K562 (cell line): ENCODE data around the gene MAPK8IP1. TPM values are rescaled to one million over a fixed set of nuclear protein-coding genes. Genes with fewer than 3 reads are reported as not detected.
A peak's percentile ranks its signal among the peaks of the same experiment; 100 is the strongest.

Experiments used
- ATAC-seq: fragments of 200-7000 bp; cut with Tn5 transposase; 3 replicates; pipeline ENCODE4 v1.9.1; 2020; ENCODE audit warnings: moderate library complexity
- BruUV-seq: library from RNA; stranded (reverse); fragments of 400-500 nt; replicated peaks from 2 replicates; lab custom pipeline; 2021; lab: Mats Ljungman, UMichigan
- CTCF ChIA-PET: fragments of 300-600 bp; formaldehyde crosslinking; extraction: SDS; loops from one replicate; lab custom pipeline; 2021; ENCODE audit warnings: low intra/inter-chr PET ratio; lab: Yijun Ruan, JAX
- POLR2A ChIA-PET: fragments of 300-600, 350-650 bp; sonication (Branson Sonifier 250); formaldehyde crosslinking; extraction: SDS; loops from one replicate; lab custom pipeline; 2021; ENCODE audit warnings: antibody characterized with exemption, inconsistent platforms; lab: Yijun Ruan, JAX
- DNase-seq, 4 experiments: peaks; one replicate each; pipeline versions ENCODE4 v3.0.0 to v3.0.0-alpha.2; 2011 to 2018; ENCODE audit warnings: low spot score in 3 of 4, mixed read lengths in 3 of 4; ENCODE audit errors: extremely low read depth in 1 of 4
- FAIRE-seq: peaks from 2 replicates; lab custom pipeline; 2011; peaks lifted over from hg19 to GRCh38; lab: Jason Lieb, UNC
- H2AFZ ChIP-seq: 2 replicates; pipeline ENCODE4 v1.6.0; 2011; ENCODE audit warnings: low read depth, low read length, control low read depth, inconsistent platforms
- H3K27ac ChIP-seq: fragments of 200-600 bp; 3 replicates; pipeline ENCODE4 v1.8.0; 2011; ENCODE audit warnings: low read depth, mild to moderate bottlenecking, control low read depth, inconsistent platforms, low read length, moderate library complexity, mixed read lengths; ENCODE audit errors: extremely low read depth
- H3K27me3 ChIP-seq, 2 experiments: fragments of 300-600 bp in 1 of 2; 2 replicates in 1 of 2; 3 replicates in 1 of 2; pipeline versions ENCODE4 v1.6.0 to v1.8.0; 2011; ENCODE audit warnings: inconsistent platforms in 2 of 2, low read length in 2 of 2, mild to moderate bottlenecking in 1 of 2, mixed read lengths in 1 of 2, moderate library complexity in 1 of 2; ENCODE audit not compliant: control insufficient read depth in 2 of 2, insufficient read depth in 2 of 2
- H3K36me3 ChIP-seq: fragments of 300-600 bp; 3 replicates; pipeline ENCODE4 v1.8.0; 2011; ENCODE audit warnings: mild to moderate bottlenecking, low read length, inconsistent platforms; ENCODE audit not compliant: control insufficient read depth, insufficient read depth
- H3K4me1 ChIP-seq, 2 experiments: fragments of 200-600 bp in 1 of 2; replicated peaks in 1 of 2; 2 replicates in 1 of 2; 3 replicates in 1 of 2; pipeline versions ENCODE4 v1.5.1 to v1.8.0; 2011; ENCODE audit warnings: inconsistent platforms in 2 of 2, low read length in 2 of 2, mild to moderate bottlenecking in 1 of 2, mixed read lengths in 1 of 2, moderate library complexity in 1 of 2; ENCODE audit not compliant: control insufficient read depth in 2 of 2, insufficient read depth in 2 of 2
- H3K4me2 ChIP-seq: 2 replicates; pipeline ENCODE4 v1.6.1; 2011; ENCODE audit warnings: low read length, control low read depth, inconsistent platforms, mixed read lengths; ENCODE audit not compliant: insufficient read depth
- H3K4me3 ChIP-seq: fragments of 200-600 bp; sonication (generic), shearing (Covaris generic); 2 replicates; pipeline ENCODE4 v1.5.1; 2016; ENCODE audit warnings: control low read depth, inconsistent platforms
- H3K79me2 ChIP-seq: fragments of 200-600 bp; 3 replicates; pipeline ENCODE4 v1.8.0; 2011; ENCODE audit warnings: low read length, inconsistent platforms; ENCODE audit not compliant: control insufficient read depth, insufficient read depth
- H3K9ac ChIP-seq, 2 experiments: 2 replicates each; pipeline versions ENCODE4 v1.6.0 to v1.6.1; 2011; ENCODE audit warnings: low read depth in 2 of 2, low read length in 2 of 2, control low read depth in 1 of 2, inconsistent platforms in 1 of 2, mild to moderate bottlenecking in 1 of 2, mixed read lengths in 1 of 2; ENCODE audit not compliant: insufficient read depth in 1 of 2
- H3K9me1 ChIP-seq: one replicate; pipeline ENCODE4 v1.6.0; 2011; ENCODE audit warnings: inconsistent platforms, mild to moderate bottlenecking, low read length, moderate library complexity; ENCODE audit not compliant: control insufficient read depth, insufficient read depth
- H3K9me3 ChIP-seq: replicated peaks from 2 replicates; pipeline ENCODE4 v1.5.1; 2011; ENCODE audit warnings: low read depth, low read length, inconsistent platforms; ENCODE audit not compliant: control insufficient read depth, insufficient read depth
- H4K20me1 ChIP-seq: replicated peaks from 2 replicates; pipeline ENCODE4 v1.6.1; 2011; ENCODE audit warnings: low read length, inconsistent platforms, mixed read lengths; ENCODE audit not compliant: control insufficient read depth, insufficient read depth
- ARID2 ChIP-seq: fragments of 450-650 bp; IDR thresholded peaks from 2 replicates; pipeline ENCODE4 v1.6.1; 2017; ENCODE audit warnings: antibody characterized with exemption, mild to moderate bottlenecking
- CGGBP1 ChIP-seq: fragments of 250-450 bp; sonication (Bioruptor Pico); IDR thresholded peaks from 2 replicates; pipeline ENCODE4 v1.9.0; 2021; ENCODE audit warnings: mild to moderate bottlenecking
- CREM ChIP-seq: IDR thresholded peaks from 2 replicates; pipeline ENCODE4 v1.6.1; 2014; ENCODE audit warnings: antibody characterized with exemption, low read depth
- HSF4 ChIP-seq: fragments of 250-450 bp; sonication (Bioruptor Pico); IDR thresholded peaks from 2 replicates; pipeline ENCODE4 v2.1.2; 2022; ENCODE audit warnings: mild to moderate bottlenecking, moderate library complexity, borderline replicate concordance
- KDM4B ChIP-seq, 2 experiments: fragments of 450-650 bp in 1 of 2; sonication (generic) in 1 of 2; IDR thresholded peaks; 2 replicates each; pipeline ENCODE4 v1.6.1; 2016 to 2017; ENCODE audit warnings: borderline replicate concordance in 2 of 2, antibody characterized with exemption in 1 of 2, low read depth in 1 of 2, mild to moderate bottlenecking in 1 of 2
- NBN ChIP-seq: fragments of 450-650 bp; IDR thresholded peaks from 2 replicates; pipeline ENCODE4 v1.6.1; 2016; ENCODE audit warnings: low read depth, mild to moderate bottlenecking
- PCBP2 ChIP-seq: fragments of 200-400 bp; formaldehyde crosslinking; IDR thresholded peaks from 2 replicates; pipeline ENCODE4 v1.6.1; 2018; ENCODE audit warnings: low read length, low read depth, mild to moderate bottlenecking, moderate library complexity; ENCODE audit not compliant: poor library complexity, severe bottlenecking
- POLR2AphosphoS5 ChIP-seq: IDR thresholded peaks from 2 replicates; pipeline ENCODE4 v1.6.1; 2011; ENCODE audit warnings: mild to moderate bottlenecking, low read depth, low read length, moderate library complexity; ENCODE audit not compliant: control insufficient read depth, insufficient read depth
- RBBP5 ChIP-seq: fragments of 200-600 bp; sonication (generic); IDR thresholded peaks from 2 replicates; pipeline ENCODE4 v1.6.1; 2012; ENCODE audit warnings: borderline replicate concordance, mild to moderate bottlenecking, low read length, control low read depth, inconsistent platforms; ENCODE audit not compliant: insufficient read depth, poor library complexity, severe bottlenecking
- SIN3A ChIP-seq, 2 experiments: fragments of 150-350 bp in 1 of 2; IDR thresholded peaks; 2 replicates each; pipeline ENCODE4 v1.6.1; 2011 to 2016; ENCODE audit warnings: borderline replicate concordance in 2 of 2, low read depth in 2 of 2, low read length in 2 of 2, mild to moderate bottlenecking in 2 of 2, moderate library complexity in 2 of 2; ENCODE audit not compliant: control insufficient read depth in 1 of 2
- SUPT5H ChIP-seq: fragments of 450-650 bp; IDR thresholded peaks from 2 replicates; pipeline ENCODE4 v1.6.1; 2016
- ZNF282 ChIP-seq: sonication (generic); formaldehyde crosslinking; IDR thresholded peaks from 2 replicates; pipeline ENCODE4 v1.8.1; 2023; ENCODE audit warnings: missing genetic modification reagents
- WGBS: fragments of 100-300 bp; shearing (Covaris generic); methylation state at CpG from one replicate; pipeline ENCODE4 v1.1.6; 2016; ENCODE audit warnings: low coverage, mixed read lengths; ENCODE audit not compliant: insufficient coverage; ENCODE audit errors: missing lambda C conversion rate; 5-methylcytosine and 5-hydroxymethylcytosine counted together
- in situ Hi-C: fragments of 300-500 bp; cut with MboI; formaldehyde crosslinking; loops from 4 replicates; pipeline ENCODE4 v1.15.0; 2018; ENCODE audit warnings: inconsistent platforms, mixed read lengths
- intact Hi-C: fragments of 100-400 bp; cut with micrococcal nuclease; formaldehyde crosslinking; loops from 2 replicates; pipeline ENCODE4 v1.14.2; 2022
- polyA plus RNA-seq, 8 experiments: library from polyadenylated mRNA; depleted of rRNA in 4 of 8; stranded (reverse) in 5 of 8; unstranded in 3 of 8; fragments of >200 nt; fragmentation: Nextera tagmentation in 2 of 8; fragmentation: Illumina TruSeq in 1 of 8; extraction: Ambion mirVana in 2 of 8; extraction: Trizol in 1 of 8; gene quantifications; 2 replicates each; pipeline versions ENCODE4 v1.2.1 to v1.2.3, GENCODE V29; 2011 to 2014; ENCODE audit warnings: inconsistent platforms in 1 of 8, missing spikeins in 1 of 8
- total RNA-seq, 7 experiments: library from RNA; depleted of rRNA in 6 of 7; stranded (reverse); fragments of >200 nt in 6 of 7; fragmentation: Illumina TruSeq in 2 of 7; extraction: Trizol in 2 of 7; gene quantifications; 2 replicates each; pipeline versions ENCODE4 v1.2.1 to v1.2.3, GENCODE V29; 2011 to 2021; ENCODE audit warnings: low replicate concordance in 1 of 7
- TF ChIP-seq, protein P1 (sequence below), 2 experiments: IDR thresholded peaks; 2 replicates each; pipeline ENCODE4 v1.6.1; 2011; ENCODE audit warnings: borderline replicate concordance in 1 of 2, control low read depth in 1 of 2, low read depth in 1 of 2, low read length in 1 of 2, mild to moderate bottlenecking in 1 of 2, mixed read lengths in 1 of 2, moderate library complexity in 1 of 2; ENCODE audit not compliant: insufficient read depth in 1 of 2, insufficient read length in 1 of 2, poor library complexity in 1 of 2, severe bottlenecking in 1 of 2; ENCODE audit errors: extremely low read depth in 1 of 2
- TF ChIP-seq, protein P2 (sequence below): fragments of 450-650 bp; formaldehyde crosslinking; IDR thresholded peaks from 2 replicates; pipeline ENCODE4 v1.4.0; 2020; ENCODE audit warnings: mild to moderate bottlenecking, moderate library complexity
- TF ChIP-seq, protein P3 (sequence below), 2 experiments: IDR thresholded peaks; 2 replicates each; pipeline ENCODE4 v1.6.1; 2012; ENCODE audit warnings: improper control_type of control experiment in 2 of 2, low read depth in 2 of 2, low read length in 2 of 2, borderline replicate concordance in 1 of 2

Gene MAPK8IP1
- total and polyA plus RNA-seq, 9 of the 15 experiments (the other 6 are each of a cell fraction or from before 2014, with no cell fraction given), result 0.13 to 6.9 (median 2.5) TPM

- Histone ChIP-seq H3K9me3 (no peaks in the 10 kb centered on the region), H3K4me2 (peak overlapping the region; percentile 99), H3K36me3 (peaks cover 18% of the 10 kb centered on the region; the same call in 2 of the 3 replicates), H3K4me3 (peak overlapping the region; percentile 100), H4K20me1 (peaks cover 29% of the 10 kb centered on the region), H3K27me3 (no peaks in the 10 kb centered on the region), H3K9me1 (no peaks in the 10 kb centered on the region), H3K9ac (peak overlapping the region; percentile 88 to 99), H3K4me1 (peaks cover 14 to 20% of the 10 kb centered on the region in 2 experiments), H3K27ac (peak overlapping the region; percentile 88), H3K79me2 (peaks cover 54% of the 10 kb centered on the region), H2AFZ (peak overlapping the region; percentile 92)
- CTCF ChIA-PET, result no interaction called here
- no TSS peak for BruUV-seq
- ATAC-seq (peak; percentile 85), DNase-seq (peak; percentile 64 to 88 (median 72)), FAIRE-seq (peak; percentile 60)
- POLR2A ChIA-PET, result interaction anchor here (1.1 to 2.1 kb wide), 4 partner anchors 14 to 42 kb away, joined by 3 to 7 read pairs (median 5); no protein-coding TSS in a partner anchor
- in situ Hi-C loops, result no loop called here
- intact Hi-C loops, result loop anchor here (5.0 kb wide), 1 partner anchor 41 kb away; the partner anchor contains the start of gene SLC35C1
- 0% methylated on average over 16 of the region's 16 CpGs for WGBS
- TF ChIP-seq NBN (no peak), POLR2AphosphoS5 (peak; percentile 76), KDM4B (IDR thresholded peaks at IDR 0.05; ENCODE audit: borderline replicate concordance in 2 of 2, low read depth in 1 of 2) (no peak), CREM (peak; percentile 43; the same call in 1 of the 2 replicates), HSF4 (CRISPR knock-in tag) (no peak), CGGBP1 (no peak), SIN3A (IDR thresholded peaks at IDR 0.05; ENCODE audit: borderline replicate concordance in 2 of 2, control insufficient read depth in 1 of 2, low read depth in 2 of 2, low read length in 2 of 2) (peak in 1 of 2 experiments; percentile 54; a peak in 2 of 4 replicates), SUPT5H (0 out of 2 replicates have a peak, but pooled peaks have one; percentile 58), ARID2 (no peak), PCBP2 (no peak), RBBP5 (peak; percentile 5), ZNF282 (CRISPR knock-in tag) (no peak)
- TF ChIP-seq, protein P1, sequence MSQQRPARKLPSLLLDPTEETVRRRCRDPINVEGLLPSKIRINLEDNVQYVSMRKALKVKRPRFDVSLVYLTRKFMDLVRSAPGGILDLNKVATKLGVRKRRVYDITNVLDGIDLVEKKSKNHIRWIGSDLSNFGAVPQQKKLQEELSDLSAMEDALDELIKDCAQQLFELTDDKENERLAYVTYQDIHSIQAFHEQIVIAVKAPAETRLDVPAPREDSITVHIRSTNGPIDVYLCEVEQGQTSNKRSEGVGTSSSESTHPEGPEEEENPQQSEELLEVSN (IDR thresholded peaks at IDR 0.05; ENCODE audit: borderline replicate concordance in 1 of 2, extremely low read depth in 1 of 2, insufficient read depth in 1 of 2, insufficient read length in 1 of 2, low read depth in 1 of 2, low read length in 1 of 2, poor library complexity in 1 of 2, severe bottlenecking in 1 of 2), result peak in 1 of 2 experiments; percentile 59
- TF ChIP-seq, protein P2, sequence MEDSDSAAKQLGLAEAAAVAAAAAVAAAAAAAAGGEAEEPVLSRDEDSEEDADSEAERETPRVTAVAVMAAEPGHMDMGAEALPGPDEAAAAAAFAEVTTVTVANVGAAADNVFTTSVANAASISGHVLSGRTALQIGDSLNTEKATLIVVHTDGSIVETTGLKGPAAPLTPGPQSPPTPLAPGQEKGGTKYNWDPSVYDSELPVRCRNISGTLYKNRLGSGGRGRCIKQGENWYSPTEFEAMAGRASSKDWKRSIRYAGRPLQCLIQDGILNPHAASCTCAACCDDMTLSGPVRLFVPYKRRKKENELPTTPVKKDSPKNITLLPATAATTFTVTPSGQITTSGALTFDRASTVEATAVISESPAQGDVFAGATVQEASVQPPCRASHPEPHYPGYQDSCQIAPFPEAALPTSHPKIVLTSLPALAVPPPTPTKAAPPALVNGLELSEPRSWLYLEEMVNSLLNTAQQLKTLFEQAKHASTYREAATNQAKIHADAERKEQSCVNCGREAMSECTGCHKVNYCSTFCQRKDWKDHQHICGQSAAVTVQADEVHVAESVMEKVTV (CRISPR knock-in tag), result no peak
- TF ChIP-seq, protein P3, sequence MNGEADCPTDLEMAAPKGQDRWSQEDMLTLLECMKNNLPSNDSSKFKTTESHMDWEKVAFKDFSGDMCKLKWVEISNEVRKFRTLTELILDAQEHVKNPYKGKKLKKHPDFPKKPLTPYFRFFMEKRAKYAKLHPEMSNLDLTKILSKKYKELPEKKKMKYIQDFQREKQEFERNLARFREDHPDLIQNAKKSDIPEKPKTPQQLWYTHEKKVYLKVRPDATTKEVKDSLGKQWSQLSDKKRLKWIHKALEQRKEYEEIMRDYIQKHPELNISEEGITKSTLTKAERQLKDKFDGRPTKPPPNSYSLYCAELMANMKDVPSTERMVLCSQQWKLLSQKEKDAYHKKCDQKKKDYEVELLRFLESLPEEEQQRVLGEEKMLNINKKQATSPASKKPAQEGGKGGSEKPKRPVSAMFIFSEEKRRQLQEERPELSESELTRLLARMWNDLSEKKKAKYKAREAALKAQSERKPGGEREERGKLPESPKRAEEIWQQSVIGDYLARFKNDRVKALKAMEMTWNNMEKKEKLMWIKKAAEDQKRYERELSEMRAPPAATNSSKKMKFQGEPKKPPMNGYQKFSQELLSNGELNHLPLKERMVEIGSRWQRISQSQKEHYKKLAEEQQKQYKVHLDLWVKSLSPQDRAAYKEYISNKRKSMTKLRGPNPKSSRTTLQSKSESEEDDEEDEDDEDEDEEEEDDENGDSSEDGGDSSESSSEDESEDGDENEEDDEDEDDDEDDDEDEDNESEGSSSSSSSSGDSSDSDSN (IDR thresholded peaks at IDR 0.05; ENCODE audit: borderline replicate concordance in 1 of 2, low read depth in 2 of 2, low read length in 2 of 2), result peak; percentile 5 to 83; a peak in 3 of 4 replicates
These were observed 37.5 kb upstream of the MAPK8IP1 start for GRCh38 chr11:45847911-45848316.
